ENCODE data around the gene LRRC8B.

The LRRC8B gene

DNA sequence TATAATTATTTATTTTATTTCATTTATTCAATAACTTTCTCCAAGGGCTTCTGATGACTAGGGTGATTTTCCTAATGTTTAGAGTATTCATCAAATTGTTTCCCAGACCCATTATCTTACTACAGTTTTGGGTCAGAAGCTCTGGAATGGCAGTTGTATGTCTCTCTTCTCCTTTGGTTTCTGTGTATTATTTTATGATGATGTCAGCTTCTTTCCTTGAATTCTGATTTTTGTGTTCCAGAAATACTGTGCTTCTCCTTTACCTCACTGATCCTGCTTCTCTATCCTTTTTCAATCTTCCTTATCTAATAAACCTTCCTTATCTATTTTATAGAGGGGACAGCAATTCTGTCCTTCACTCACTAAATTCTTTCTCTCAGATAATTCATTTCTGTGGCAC, 48.8 kb downstream of the LRRC8B start:
- H3K4me1 ChIP-seq (ENCODE audit: low read length), result peaks cover 3% of the 10 kb centered on the region
- H2AFZ ChIP-seq (ENCODE audit: low read depth, low read length), result no peak overlapping the region
- no peaks in the 10 kb centered on the region for H3K27me3 ChIP-seq (ENCODE audit: low read depth, low read length)
- H3K9me3 ChIP-seq (ENCODE audit: insufficient read depth, low read length), result no peaks in the 10 kb centered on the region
- peaks cover 6% of the 10 kb centered on the region for H3K36me3 ChIP-seq (replicated peaks; ENCODE audit: low read depth, low read length)
- no peaks in the 10 kb centered on the region for H4K20me1 ChIP-seq (ENCODE audit: insufficient read depth, low read length)
- no peak overlapping the region for H3K27ac ChIP-seq (ENCODE audit: low read length)
- no peak overlapping the region for H3K9ac ChIP-seq (ENCODE audit: low read length)
- H3K4me3 ChIP-seq (ENCODE audit: low read length), result no peak overlapping the region
- no peak overlapping the region for H3K4me2 ChIP-seq (ENCODE audit: low read length)
- no peaks in the 10 kb centered on the region for H3K79me2 ChIP-seq (ENCODE audit: low read length)
- TF ChIP-seq, protein P1, sequence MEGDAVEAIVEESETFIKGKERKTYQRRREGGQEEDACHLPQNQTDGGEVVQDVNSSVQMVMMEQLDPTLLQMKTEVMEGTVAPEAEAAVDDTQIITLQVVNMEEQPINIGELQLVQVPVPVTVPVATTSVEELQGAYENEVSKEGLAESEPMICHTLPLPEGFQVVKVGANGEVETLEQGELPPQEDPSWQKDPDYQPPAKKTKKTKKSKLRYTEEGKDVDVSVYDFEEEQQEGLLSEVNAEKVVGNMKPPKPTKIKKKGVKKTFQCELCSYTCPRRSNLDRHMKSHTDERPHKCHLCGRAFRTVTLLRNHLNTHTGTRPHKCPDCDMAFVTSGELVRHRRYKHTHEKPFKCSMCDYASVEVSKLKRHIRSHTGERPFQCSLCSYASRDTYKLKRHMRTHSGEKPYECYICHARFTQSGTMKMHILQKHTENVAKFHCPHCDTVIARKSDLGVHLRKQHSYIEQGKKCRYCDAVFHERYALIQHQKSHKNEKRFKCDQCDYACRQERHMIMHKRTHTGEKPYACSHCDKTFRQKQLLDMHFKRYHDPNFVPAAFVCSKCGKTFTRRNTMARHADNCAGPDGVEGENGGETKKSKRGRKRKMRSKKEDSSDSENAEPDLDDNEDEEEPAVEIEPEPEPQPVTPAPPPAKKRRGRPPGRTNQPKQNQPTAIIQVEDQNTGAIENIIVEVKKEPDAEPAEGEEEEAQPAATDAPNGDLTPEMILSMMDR (IDR thresholded peaks at IDR 0.05; ENCODE audit: low read depth, low read length), result no peak
- no peak for TF ChIP-seq EZH2phosphoT487 (IDR thresholded peaks at IDR 0.05; ENCODE audit: low read depth)

DNA sequence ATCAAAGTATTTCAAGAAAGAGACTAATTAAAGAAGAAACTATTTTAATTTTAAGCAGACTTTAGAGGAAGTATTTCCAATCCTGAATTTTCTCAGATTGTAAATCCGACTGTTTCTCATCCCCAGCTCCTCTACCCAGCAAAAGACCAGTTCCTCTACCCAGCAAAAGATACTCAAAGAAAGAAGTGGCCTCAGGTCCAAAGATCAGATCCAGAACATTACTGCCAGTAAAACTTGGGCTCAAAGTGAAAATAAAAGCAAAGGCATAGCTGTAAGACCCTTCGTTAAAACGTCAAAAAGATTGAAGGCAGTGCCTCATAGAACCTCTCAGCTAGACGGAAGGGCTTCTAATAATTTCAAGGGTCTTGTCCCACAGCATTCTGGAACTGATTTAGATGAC, 50.0 kb downstream of the LRRC8B start:
- Histone ChIP-seq H3K27ac (ENCODE audit: low read length) (no peak overlapping the region), H3K9me3 (ENCODE audit: insufficient read depth, low read length) (no peaks in the 10 kb centered on the region), H3K4me2 (ENCODE audit: low read length) (no peak overlapping the region), H3K36me3 (replicated peaks; ENCODE audit: low read depth, low read length) (peaks cover 3% of the 10 kb centered on the region), H4K20me1 (ENCODE audit: insufficient read depth, low read length) (no peaks in the 10 kb centered on the region), H3K79me2 (ENCODE audit: low read length) (no peaks in the 10 kb centered on the region), H3K9ac (ENCODE audit: low read length) (no peak overlapping the region), H3K27me3 (ENCODE audit: low read depth, low read length) (no peaks in the 10 kb centered on the region), H3K4me1 (ENCODE audit: low read length) (peaks cover 13% of the 10 kb centered on the region), H2AFZ (ENCODE audit: low read depth, low read length) (no peak overlapping the region), H3K4me3 (ENCODE audit: low read length) (no peak overlapping the region)
- TF ChIP-seq EZH2phosphoT487 (IDR thresholded peaks at IDR 0.05; ENCODE audit: low read depth), result no peak
- TF ChIP-seq, protein P1 (IDR thresholded peaks at IDR 0.05; ENCODE audit: low read depth, low read length), result no peak

DNA sequence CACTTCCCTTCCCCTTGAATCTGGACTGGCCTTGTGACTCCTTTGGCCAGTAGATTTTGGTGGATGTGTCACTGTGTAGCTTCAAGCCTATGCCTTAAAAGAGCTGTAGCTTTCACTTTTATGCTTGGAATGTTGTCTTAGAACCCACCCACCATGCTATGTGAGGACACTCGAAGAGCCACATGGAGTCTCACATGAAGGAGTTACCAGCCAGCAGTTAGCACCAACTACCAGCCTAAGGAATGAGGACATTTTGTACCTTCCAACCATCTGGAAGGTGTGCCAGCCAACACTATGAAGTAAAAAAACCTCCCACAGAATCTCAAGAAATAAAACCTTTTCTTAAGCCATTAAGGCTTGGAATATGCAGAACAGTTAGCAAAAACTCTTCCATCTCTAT, 50.6 kb downstream of the LRRC8B start:
- Histone ChIP-seq H3K36me3 (replicated peaks; ENCODE audit: low read depth, low read length) (peaks cover 8% of the 10 kb centered on the region), H3K27me3 (ENCODE audit: low read depth, low read length) (no peaks in the 10 kb centered on the region), H3K4me2 (ENCODE audit: low read length) (no peak overlapping the region), H3K4me1 (ENCODE audit: low read length) (peaks cover 13% of the 10 kb centered on the region), H3K9me3 (ENCODE audit: insufficient read depth, low read length) (no peaks in the 10 kb centered on the region), H3K4me3 (ENCODE audit: low read length) (no peak overlapping the region), H2AFZ (ENCODE audit: low read depth, low read length) (no peak overlapping the region), H3K9ac (ENCODE audit: low read length) (no peak overlapping the region), H3K27ac (ENCODE audit: low read length) (no peak overlapping the region), H4K20me1 (ENCODE audit: insufficient read depth, low read length) (no peaks in the 10 kb centered on the region), H3K79me2 (ENCODE audit: low read length) (no peaks in the 10 kb centered on the region)
- TF ChIP-seq EZH2phosphoT487 (IDR thresholded peaks at IDR 0.05; ENCODE audit: low read depth), result no peak
- TF ChIP-seq, protein P1 (IDR thresholded peaks at IDR 0.05; ENCODE audit: low read depth, low read length), result no peak

DNA sequence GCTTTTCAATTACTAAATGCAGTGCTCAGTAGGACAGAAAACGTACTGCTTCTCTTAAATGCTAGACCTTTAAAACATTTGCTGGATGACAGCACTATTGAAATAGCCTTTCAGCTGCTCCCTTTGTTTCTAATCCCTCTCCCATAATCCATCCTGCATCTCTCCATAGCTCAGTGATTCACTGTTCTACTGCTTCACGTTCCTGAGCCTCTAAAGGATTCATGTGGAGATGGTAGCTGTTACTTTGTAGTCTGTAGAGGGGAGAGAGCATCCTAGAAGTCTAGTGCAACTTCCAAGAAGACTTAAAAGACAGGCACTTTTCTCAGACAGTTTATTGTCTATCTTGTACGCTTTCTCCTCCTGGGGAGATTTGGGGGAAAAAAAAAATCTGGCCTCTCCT, 51.4 kb downstream of the LRRC8B start:
- H3K4me2 ChIP-seq (ENCODE audit: low read length), result no peak overlapping the region
- H4K20me1 ChIP-seq (ENCODE audit: insufficient read depth, low read length), result no peaks in the 10 kb centered on the region
- no peaks in the 10 kb centered on the region for H3K27me3 ChIP-seq (ENCODE audit: low read depth, low read length)
- no peak overlapping the region for H3K9ac ChIP-seq (ENCODE audit: low read length)
- H2AFZ ChIP-seq (ENCODE audit: low read depth, low read length), result no peak overlapping the region
- H3K9me3 ChIP-seq (ENCODE audit: insufficient read depth, low read length), result no peaks in the 10 kb centered on the region
- H3K4me3 ChIP-seq (ENCODE audit: low read length), result no peak overlapping the region
- H3K79me2 ChIP-seq (ENCODE audit: low read length), result no peaks in the 10 kb centered on the region
- TF ChIP-seq EZH2phosphoT487 (IDR thresholded peaks at IDR 0.05; ENCODE audit: low read depth), result no peak
- TF ChIP-seq, protein P1 (IDR thresholded peaks at IDR 0.05; ENCODE audit: low read depth, low read length), result no peak
- peaks cover 10% of the 10 kb centered on the region for H3K36me3 ChIP-seq (replicated peaks; ENCODE audit: low read depth, low read length)
- H3K4me1 ChIP-seq (ENCODE audit: low read length), result peaks cover 13% of the 10 kb centered on the region
- no peak overlapping the region for H3K27ac ChIP-seq (ENCODE audit: low read length)
